NCI-H2196 (cell line): Measurements from ENCODE around the gene THAP6.
"Not testable (repeated sequence)": the region's sequence is repeated elsewhere in the genome, so short reads cannot be mapped to it uniquely, and the experiment has no call there.

Experiments
- DNase-seq: peaks from one replicate; lab custom pipeline; 2025; ENCODE audit not compliant: unreplicated experiment; lab: John Stamatoyannopoulos, UW

THAP6 gene

GRCh38 chr4:75514131-75514948 is at the start of gene THAP6, which contains the start of gene RCHY1:
TSS of gene THAP6 (plus strand) at chr4:75514473. CDS start at chr4:75515453, 980 bp downstream.
TSS of gene RCHY1 (minus strand) at chr4:75514403. CDS start at chr4:75514286, 117 bp downstream.
- peak; percentile 90 for DNase-seq

- no peak for DNase-seq
Observed at GRCh38 chr4:75469896-75470295, 44.4 kb upstream of the THAP6 start.

- no peak for DNase-seq
Observed at GRCh38 chr4:75470738-75471137, 43.5 kb upstream of the THAP6 start.

GRCh38 chr4:75477201-75477600 is 37.1 kb upstream of the THAP6 start:
- no peak for DNase-seq

GRCh38 chr4:75484190-75484589 is 30.1 kb upstream of the THAP6 start:
- DNase-seq: no peak

- DNase-seq: peak; percentile 3
Observed at GRCh38 chr4:75490155-75490554, 24.1 kb upstream of the THAP6 start.

GRCh38 chr4:75494563-75494962 is 19.7 kb upstream of the THAP6 start:
- DNase-seq: no peak

- no peak for DNase-seq
Observed at GRCh38 chr4:75495476-75495875, 18.8 kb upstream of the THAP6 start.

GRCh38 chr4:75496406-75496805 is 17.9 kb upstream of the THAP6 start:
- DNase-seq: no peak

GRCh38 chr4:75497133-75497532 is 17.1 kb upstream of the THAP6 start:
- no peak for DNase-seq

- no peak for DNase-seq
Observed at GRCh38 chr4:75498041-75498440, 16.2 kb upstream of the THAP6 start.

- DNase-seq: no peak
Observed at GRCh38 chr4:75499900-75500299, 14.4 kb upstream of the THAP6 start.

- no peak for DNase-seq
Observed at GRCh38 chr4:75502671-75503070, 11.6 kb upstream of the THAP6 start.

- no peak for DNase-seq
Observed at GRCh38 chr4:75505630-75506029, 8.6 kb upstream of the THAP6 start.

- not testable (repeated sequence) for DNase-seq
Observed at GRCh38 chr4:75509592-75509991, 4.7 kb upstream of the THAP6 start.

GRCh38 chr4:75511841-75512240 is 2.4 kb upstream of the THAP6 start:
- DNase-seq: no peak

- DNase-seq: no peak
Observed at GRCh38 chr4:75512386-75513211, 1.7 kb upstream of the THAP6 start.

- DNase-seq: no peak
Observed at GRCh38 chr4:75513526-75514130, 645 bp upstream of the THAP6 start.

GRCh38 chr4:75514949-75515612 is 808 bp downstream of the THAP6 start:
- DNase-seq: no peak

GRCh38 chr4:75516144-75516543 is 1.9 kb downstream of the THAP6 start:
- no peak for DNase-seq

GRCh38 chr4:75519452-75519851 is 5.2 kb downstream of the THAP6 start:
- DNase-seq: not testable (repeated sequence)
